Large intestine (tissue), 3 donors: ENCODE data around the gene FGFR1OP2. TPM values are rescaled to one million over a fixed set of nuclear protein-coding genes. Genes with fewer than 3 reads are reported as not detected.

Experiments used
- DNase-seq, 2 donors: peaks; one replicate each; pipeline versions ENCODE4 v3.0.0 to v3.0.0-alpha.2; 2013
- H3K27ac ChIP-seq: one replicate; pipeline ENCODE4 v1.5.1; 2013; ENCODE audit warnings: low read length
- H3K27me3 ChIP-seq: 2 replicates; pipeline ENCODE4 v1.6.1; 2013; ENCODE audit warnings: low read length; ENCODE audit not compliant: control insufficient read depth, insufficient read depth
- H3K36me3 ChIP-seq: 2 replicates; pipeline ENCODE4 v1.6.1; 2013; ENCODE audit warnings: low read length; ENCODE audit not compliant: control insufficient read depth, insufficient read depth
- H3K4me1 ChIP-seq: one replicate; pipeline ENCODE4 v1.6.1; 2013; ENCODE audit warnings: low read length; ENCODE audit not compliant: control insufficient read depth, insufficient read depth
- H3K4me3 ChIP-seq: one replicate; pipeline ENCODE4 v1.5.1; 2013; ENCODE audit warnings: low read length
- H3K9me3 ChIP-seq: one replicate; pipeline ENCODE4 v1.6.1; 2013; ENCODE audit warnings: mild to moderate bottlenecking, low read depth, low read length, moderate library complexity; ENCODE audit not compliant: control insufficient read depth
- WGBS: methylation state at CpG from one replicate; pipeline ENCODE4 v1.1.5; 2013; ENCODE audit warnings: low lambda C conversion rate; ENCODE audit not compliant: insufficient coverage; 5-methylcytosine and 5-hydroxymethylcytosine counted together
- polyA plus RNA-seq: library from polyadenylated mRNA; unstranded; fragments of 120-200 nt; gene quantifications from one replicate; pipeline ENCODE4 v1.2.1, GENCODE V29; 2013

Gene FGFR1OP2
- polyA plus RNA-seq, 1 donor = 53.3 TPM

DNA sequence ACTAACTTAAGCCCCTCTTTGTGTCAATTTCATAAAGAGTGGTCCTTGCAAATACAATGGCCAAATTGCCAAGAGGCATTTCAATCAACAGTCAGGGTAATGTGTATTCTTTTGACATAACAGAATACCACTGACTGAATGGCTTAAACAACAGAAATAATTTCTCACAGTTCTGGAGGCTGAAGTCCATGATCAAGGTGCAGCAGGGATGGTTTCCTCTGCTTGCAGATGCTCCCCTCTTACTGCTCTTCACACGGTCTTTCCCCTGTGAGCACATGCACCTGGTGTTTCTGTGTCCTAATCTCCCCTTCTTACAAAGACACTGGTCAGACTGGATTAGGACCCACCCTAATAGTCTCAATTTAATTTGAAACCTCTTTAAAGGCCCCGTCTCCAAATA lies 31.9 kb downstream of the FGFR1OP2 start:
- no peak overlapping the region for H3K4me3 ChIP-seq
- H3K4me1 ChIP-seq = no peaks in the 10 kb centered on the region
- no peak for DNase-seq
- H3K9me3 ChIP-seq = no peaks in the 10 kb centered on the region
- no peak overlapping the region for H3K27ac ChIP-seq
- peaks cover 31% of the 10 kb centered on the region for H3K36me3 ChIP-seq
- H3K27me3 ChIP-seq = no peaks in the 10 kb centered on the region
- WGBS = no CpG with 5 or more reads among the region's 2 CpGs

GRCh38 chr12:26971963-26972362 lies 33.7 kb downstream of the FGFR1OP2 start:
- no CpG with 5 or more reads among the region's 2 CpGs for WGBS
- H3K36me3 ChIP-seq = peaks cover 35% of the 10 kb centered on the region
- H3K4me1 ChIP-seq = no peaks in the 10 kb centered on the region
- no peak overlapping the region for H3K27ac ChIP-seq
- no peak overlapping the region for H3K4me3 ChIP-seq
- no peaks in the 10 kb centered on the region for H3K9me3 ChIP-seq
- no peak for DNase-seq
- H3K27me3 ChIP-seq = no peaks in the 10 kb centered on the region

GRCh38 chr12:26976687-26977086 lies 38.4 kb downstream of the FGFR1OP2 start:
- Histone ChIP-seq H3K27ac (no peak overlapping the region), H3K4me3 (no peak overlapping the region), H3K36me3 (peaks cover 34% of the 10 kb centered on the region), H3K4me1 (no peaks in the 10 kb centered on the region), H3K9me3 (no peaks in the 10 kb centered on the region), H3K27me3 (no peaks in the 10 kb centered on the region)
- WGBS = no CpG with 5 or more reads among the region's 2 CpGs
- no peak for DNase-seq

- no peak for DNase-seq
- Histone ChIP-seq H3K36me3 (peaks cover 31% of the 10 kb centered on the region), H3K27me3 (no peaks in the 10 kb centered on the region), H3K4me1 (no peaks in the 10 kb centered on the region), H3K9me3 (no peaks in the 10 kb centered on the region), H3K27ac (no peak overlapping the region), H3K4me3 (no peak overlapping the region)
- WGBS = 80% methylated on average over 1 of the region's 1 CpG
Observed at GRCh38 chr12:26978801-26979200, 40.5 kb downstream of the FGFR1OP2 start.

GRCh38 chr12:26979733-26980132 lies 41.5 kb downstream of the FGFR1OP2 start:
- Histone ChIP-seq H3K4me1 (no peaks in the 10 kb centered on the region), H3K9me3 (no peaks in the 10 kb centered on the region), H3K27ac (no peak overlapping the region), H3K36me3 (peaks cover 25% of the 10 kb centered on the region), H3K4me3 (no peak overlapping the region), H3K27me3 (no peaks in the 10 kb centered on the region)
- WGBS = no CpG with 5 or more reads among the region's 11 CpGs
- no peak for DNase-seq

- no peaks in the 10 kb centered on the region for H3K4me1 ChIP-seq
- WGBS = 100% methylated on average over 1 of the region's 2 CpGs
- no peaks in the 10 kb centered on the region for H3K27me3 ChIP-seq
- H3K4me3 ChIP-seq = no peak overlapping the region
- no peaks in the 10 kb centered on the region for H3K9me3 ChIP-seq
- peaks cover 25% of the 10 kb centered on the region for H3K36me3 ChIP-seq
- DNase-seq = no peak
- H3K27ac ChIP-seq = no peak overlapping the region
Observed at GRCh38 chr12:26982866-26983265, 44.6 kb downstream of the FGFR1OP2 start.

GRCh38 chr12:26987634-26988424 lies 49.6 kb downstream of the FGFR1OP2 start:
- Histone ChIP-seq H3K9me3 (no peaks in the 10 kb centered on the region), H3K4me1 (no peaks in the 10 kb centered on the region), H3K36me3 (peaks cover 23% of the 10 kb centered on the region), H3K27me3 (no peaks in the 10 kb centered on the region), H3K27ac (no peak overlapping the region), H3K4me3 (no peak overlapping the region)
- WGBS = no CpG with 5 or more reads among the region's 10 CpGs
- DNase-seq = no peak

DNA sequence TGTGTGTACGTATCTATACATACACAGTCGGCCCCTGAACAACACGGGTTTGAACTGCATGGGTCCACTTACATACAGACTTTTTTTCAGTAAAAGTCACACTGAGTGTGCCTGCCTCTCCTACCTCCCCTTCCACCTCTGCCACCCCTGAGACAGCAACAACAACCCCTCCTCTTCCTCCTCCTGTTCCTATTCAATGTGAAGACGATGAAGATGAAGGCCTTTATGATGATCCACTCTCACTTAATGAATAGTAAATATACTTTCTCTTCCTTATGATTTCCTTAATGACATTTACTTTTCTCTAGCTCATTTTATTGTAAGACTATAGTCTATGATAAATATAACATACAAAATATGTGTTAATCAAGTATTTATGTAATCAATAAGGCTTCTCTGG lies 50.4 kb downstream of the FGFR1OP2 start:
- no peaks in the 10 kb centered on the region for H3K27me3 ChIP-seq
- DNase-seq = no peak
- H3K27ac ChIP-seq = no peak overlapping the region
- H3K36me3 ChIP-seq = peaks cover 31% of the 10 kb centered on the region
- no peaks in the 10 kb centered on the region for H3K9me3 ChIP-seq
- no peaks in the 10 kb centered on the region for H3K4me1 ChIP-seq
- H3K4me3 ChIP-seq = no peak overlapping the region
- 80% methylated on average over 1 of the region's 4 CpGs for WGBS

GRCh38 chr12:26989873-26990272 lies 51.6 kb downstream of the FGFR1OP2 start:
- Histone ChIP-seq H3K4me1 (no peaks in the 10 kb centered on the region), H3K4me3 (no peak overlapping the region), H3K27me3 (no peaks in the 10 kb centered on the region), H3K9me3 (no peaks in the 10 kb centered on the region), H3K36me3 (peaks cover 34% of the 10 kb centered on the region), H3K27ac (no peak overlapping the region)
- peak in 1 of 2 donors; percentile 19 for DNase-seq
- WGBS = 24% methylated on average over 2 of the region's 4 CpGs

GRCh38 chr12:26991826-26992225 lies 53.6 kb downstream of the FGFR1OP2 start:
- no CpG with 5 or more reads among the region's 4 CpGs for WGBS
- no peak for DNase-seq
- Histone ChIP-seq H3K9me3 (no peaks in the 10 kb centered on the region), H3K36me3 (peaks cover 37% of the 10 kb centered on the region), H3K27ac (no peak overlapping the region), H3K4me1 (no peaks in the 10 kb centered on the region), H3K27me3 (no peaks in the 10 kb centered on the region), H3K4me3 (no peak overlapping the region)

- Histone ChIP-seq H3K9me3 (no peaks in the 10 kb centered on the region), H3K36me3 (peaks cover 43% of the 10 kb centered on the region), H3K4me3 (no peak overlapping the region), H3K27me3 (no peaks in the 10 kb centered on the region), H3K27ac (no peak overlapping the region), H3K4me1 (no peaks in the 10 kb centered on the region)
- no CpG with 5 or more reads among the region's 1 CpG for WGBS
- DNase-seq = no peak
Observed at GRCh38 chr12:26994109-26994508, 55.8 kb downstream of the FGFR1OP2 start.
